HG03442 (cell line): ENCODE data around the gene CYBB.
"Not testable (repeated sequence)": the region's sequence is repeated elsewhere in the genome, so short reads cannot be mapped to it uniquely, and the experiment has no call there.

Experiments
- ATAC-seq: cut with Tn5 transposase; IDR thresholded peaks from one replicate; pipeline ENCODE4 v1.9.1; 2021; ENCODE audit warnings: mild to moderate bottlenecking, moderate library complexity; ENCODE audit not compliant: unreplicated experiment

The CYBB gene

DNA sequence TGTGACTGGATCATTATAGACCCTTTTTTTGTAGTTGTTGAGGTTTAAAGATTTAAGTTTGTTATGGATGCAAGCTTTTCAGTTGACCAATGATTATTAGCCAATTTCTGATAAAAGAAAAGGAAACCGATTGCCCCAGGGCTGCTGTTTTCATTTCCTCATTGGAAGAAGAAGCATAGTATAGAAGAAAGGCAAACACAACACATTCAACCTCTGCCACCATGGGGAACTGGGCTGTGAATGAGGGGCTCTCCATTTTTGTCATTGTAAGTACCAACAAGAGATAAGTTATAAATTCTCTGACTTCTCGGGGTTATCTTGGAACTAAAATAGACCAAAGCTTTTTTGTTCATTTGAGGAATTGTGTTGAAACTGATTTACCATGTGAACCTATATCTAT, at the start of gene CYBB:
Gene CYBB (plus strand): TSS at position 203 of the 400 bp plus-strand sequence. CDS start 19 bp downstream, at position 222.
- no peak for ATAC-seq

- peak; percentile 37 for ATAC-seq
These were observed 34.5 kb upstream of the CYBB start for GRCh38 chrX:37745354-37745753.

- peak; percentile 24 for ATAC-seq
These were observed 34.0 kb upstream of the CYBB start for GRCh38 chrX:37745835-37746217.

- ATAC-seq, result peak; percentile 85
These were observed 33.5 kb upstream of the CYBB start for GRCh38 chrX:37746218-37746941.

GRCh38 chrX:37746951-37747350, 32.9 kb upstream of the CYBB start:
- no peak for ATAC-seq

- no peak for ATAC-seq
These were observed 27.6 kb upstream of the CYBB start for GRCh38 chrX:37752281-37752680.

DNA sequence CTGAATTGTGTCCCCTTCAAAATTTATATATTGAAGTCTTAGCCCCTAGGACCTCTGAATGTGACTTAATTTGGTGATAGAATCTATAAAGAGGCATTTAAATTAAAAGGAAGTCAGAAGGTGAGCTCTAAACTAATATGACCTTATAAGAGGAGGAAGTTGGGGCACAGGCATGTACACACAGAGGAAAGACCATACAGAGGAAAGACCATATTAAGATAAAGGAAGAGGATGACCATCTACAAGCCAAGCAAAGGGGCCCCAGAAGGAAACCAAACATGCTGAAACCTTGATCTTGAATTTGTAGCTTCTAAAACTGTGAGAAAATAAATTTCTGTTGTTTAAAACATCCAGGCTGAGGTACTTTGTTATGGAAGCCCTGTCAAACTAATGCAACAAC, 26.9 kb upstream of the CYBB start:
- ATAC-seq, result no peak

DNA sequence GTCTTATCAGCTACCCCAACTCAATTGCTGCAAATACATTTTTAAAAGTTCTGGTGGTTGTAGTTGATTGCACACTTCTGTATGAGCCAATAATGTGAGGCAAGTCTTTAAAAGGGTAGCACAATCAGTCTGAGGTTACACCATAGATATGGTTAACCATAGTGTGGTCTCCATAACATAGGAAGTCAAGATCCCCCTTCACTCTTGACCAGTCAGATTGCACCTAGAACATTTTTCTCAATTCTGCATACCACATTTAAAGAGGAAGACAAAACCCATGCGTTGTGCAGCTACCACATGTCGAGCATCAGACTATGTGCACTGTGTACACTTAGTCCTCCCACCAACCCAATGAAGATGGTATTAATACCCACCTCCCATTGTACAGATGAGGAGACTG, 26.5 kb upstream of the CYBB start:
- ATAC-seq, result no peak

DNA sequence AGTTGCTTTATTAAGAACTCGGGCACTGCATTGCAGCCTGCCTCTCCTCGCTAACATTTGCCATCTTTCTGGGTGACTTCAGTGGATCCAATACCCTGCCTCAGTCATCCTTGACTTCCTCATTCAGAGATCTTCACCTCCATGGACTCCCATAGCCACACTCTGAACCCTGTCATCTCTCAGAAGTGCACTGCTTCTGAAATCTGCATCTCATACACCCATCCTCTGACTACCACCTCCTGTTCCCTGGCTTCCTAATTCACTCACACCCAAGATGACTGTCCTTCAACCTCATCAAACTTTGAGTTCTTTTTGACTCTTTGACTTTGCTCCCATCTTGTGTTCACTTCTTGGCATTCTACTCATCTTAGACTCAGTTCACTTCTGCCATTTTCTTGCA, 25.3 kb upstream of the CYBB start:
- ATAC-seq, result peak; percentile 11

DNA sequence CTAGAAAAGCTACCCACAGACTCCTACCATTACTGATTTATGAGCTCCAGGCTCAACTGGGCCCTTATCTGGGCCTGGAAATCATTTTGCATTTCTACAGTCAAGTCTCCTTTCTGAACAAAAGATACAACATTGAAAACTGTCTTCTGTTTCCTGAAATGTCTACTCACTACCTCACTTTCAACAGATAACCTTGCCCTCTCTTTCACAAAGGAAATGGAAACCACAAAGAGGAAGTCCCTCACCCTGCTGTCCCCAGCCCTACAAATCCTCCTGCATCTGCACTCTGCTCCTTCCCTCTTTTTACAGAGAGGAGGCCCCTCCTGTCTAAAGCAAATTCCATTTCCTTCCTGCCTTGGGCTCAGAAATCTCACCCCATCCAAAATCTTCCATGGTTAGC, 24.8 kb upstream of the CYBB start:
- peak; percentile 96 for ATAC-seq

DNA sequence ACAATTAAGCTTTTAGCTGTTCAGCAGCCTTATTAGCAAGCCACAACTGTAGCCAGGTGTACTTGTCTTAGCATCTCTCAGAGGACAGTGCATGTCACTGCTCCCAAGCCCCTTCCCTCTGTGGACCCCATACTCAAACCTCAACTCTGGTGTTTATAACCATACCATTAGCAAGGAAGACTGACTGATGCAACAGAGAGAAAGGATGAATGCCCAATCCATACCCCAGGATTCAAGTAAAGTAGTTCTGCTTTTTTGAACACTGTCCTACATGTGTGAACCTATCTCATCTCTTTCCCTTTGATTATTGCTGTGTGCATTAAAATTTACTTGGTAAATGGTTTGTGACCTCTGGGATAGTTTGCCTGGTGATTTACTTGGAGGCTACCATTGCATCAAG, 22.8 kb upstream of the CYBB start:
- no peak for ATAC-seq

GRCh38 chrX:37759351-37759750, 20.5 kb upstream of the CYBB start:
- ATAC-seq, result no peak

DNA sequence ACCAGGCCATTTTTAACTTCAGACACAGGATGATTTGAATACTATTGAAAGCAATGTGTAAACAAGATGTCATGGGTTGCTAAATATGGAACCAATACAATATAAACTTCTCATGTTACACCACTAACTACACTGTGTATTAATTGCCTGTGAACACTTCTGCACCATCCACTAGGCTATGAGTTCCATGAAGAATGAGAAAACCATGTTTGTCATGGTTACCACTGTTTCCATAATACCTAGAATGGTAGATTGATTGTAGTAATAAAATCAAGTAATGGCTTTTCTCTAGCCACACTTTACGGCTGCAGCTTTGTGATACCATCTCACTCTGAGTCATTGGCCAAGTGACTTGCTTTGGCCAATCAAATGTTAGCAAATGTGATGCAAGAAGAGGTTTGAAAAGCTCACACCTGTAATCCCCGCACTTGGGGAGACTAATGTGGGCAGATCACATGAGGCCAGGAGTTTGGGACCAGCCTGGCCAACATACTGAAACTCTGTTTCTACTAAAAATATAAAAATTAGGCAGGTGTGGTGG, 19.9 kb upstream of the CYBB start:
- no peak for ATAC-seq

DNA sequence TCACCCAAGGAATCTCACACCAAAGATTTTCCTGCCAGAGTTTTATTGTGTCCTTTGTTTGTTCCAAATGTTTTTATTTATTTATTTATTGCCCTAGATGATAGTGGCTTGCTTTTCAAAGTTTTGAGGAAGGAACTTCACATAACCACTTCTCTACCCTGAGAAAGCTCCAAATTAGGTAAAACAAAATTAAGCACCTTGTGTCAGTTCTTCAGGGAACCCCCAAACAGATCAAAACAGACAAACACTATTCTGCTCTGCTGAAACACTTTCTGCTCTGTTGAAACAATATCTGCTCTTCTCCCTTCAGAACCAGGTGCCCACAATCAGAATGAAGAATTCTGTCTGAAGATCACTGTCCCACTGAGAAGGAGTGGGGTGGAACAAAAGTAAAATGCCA, 16.5 kb upstream of the CYBB start:
- no peak for ATAC-seq

DNA sequence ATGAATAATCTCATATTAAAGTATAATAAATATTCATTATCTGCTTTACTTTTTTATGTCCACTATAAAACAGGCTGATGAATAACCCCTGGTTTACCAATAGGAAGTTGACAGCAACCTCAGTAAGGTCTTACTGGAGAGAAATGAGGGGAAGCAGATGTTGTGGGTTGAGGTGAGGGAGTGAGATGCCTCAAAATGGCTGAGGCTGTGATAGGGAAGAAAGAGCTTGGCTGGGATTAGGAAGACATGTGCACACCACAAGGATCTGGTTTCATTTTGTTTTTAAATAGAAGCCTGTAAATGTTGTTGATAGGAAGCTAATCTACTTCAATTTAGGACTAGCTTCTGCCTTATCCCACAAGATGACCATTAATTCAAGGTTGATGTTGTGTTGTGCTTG, 14.4 kb upstream of the CYBB start:
- ATAC-seq, result no peak

GRCh38 chrX:37767430-37767829, 12.4 kb upstream of the CYBB start:
- no peak for ATAC-seq

- ATAC-seq, result not testable (repeated sequence)
These were observed 11.0 kb upstream of the CYBB start for GRCh38 chrX:37768866-37769265.

- ATAC-seq, result peak; percentile 75
These were observed 3.4 kb upstream of the CYBB start for GRCh38 chrX:37776283-37776986.

DNA sequence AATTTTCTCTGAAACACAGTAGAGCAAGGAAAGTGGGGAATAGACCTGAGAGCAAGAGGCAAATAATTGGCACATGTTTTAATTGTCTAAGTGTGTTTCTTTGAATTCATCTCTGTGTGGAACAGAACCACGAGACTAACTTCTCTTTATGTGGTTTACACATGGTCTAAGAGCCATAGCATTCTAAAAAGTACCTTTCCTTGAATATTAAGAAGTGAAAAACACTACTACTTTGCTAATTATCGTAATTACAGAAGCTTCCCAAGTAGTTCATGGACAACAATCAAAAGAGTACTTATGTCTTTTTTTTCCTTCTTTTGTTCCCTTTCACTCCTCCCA, 2.9 kb upstream of the CYBB start:
- peak; percentile 20 for ATAC-seq

GRCh38 chrX:37781081-37781480, 1.2 kb downstream of the CYBB start:
- no peak for ATAC-seq

GRCh38 chrX:37781814-37782213, 2.0 kb downstream of the CYBB start:
- ATAC-seq, result no peak

GRCh38 chrX:37782359-37782758, 2.5 kb downstream of the CYBB start:
- ATAC-seq, result no peak
